GM19043 (cell line): ENCODE measurements around the gene HSPA12A.

Experiments used
- ATAC-seq: cut with Tn5 transposase; IDR thresholded peaks from one replicate; pipeline ENCODE4 v1.9.1; 2021; ENCODE audit warnings: low read depth; ENCODE audit not compliant: unreplicated experiment

Gene HSPA12A

GRCh38 chr10:116670706-116671105, 71.7 kb downstream of the HSPA12A start:
- ATAC-seq = no peak

- no peak for ATAC-seq
These were observed 72.3 kb downstream of the HSPA12A start for GRCh38 chr10:116669832-116670644.

GRCh38 chr10:116669080-116669479, 73.3 kb downstream of the HSPA12A start:
- no peak for ATAC-seq

- no peak for ATAC-seq
These were observed 73.9 kb downstream of the HSPA12A start for GRCh38 chr10:116668446-116668845.

DNA sequence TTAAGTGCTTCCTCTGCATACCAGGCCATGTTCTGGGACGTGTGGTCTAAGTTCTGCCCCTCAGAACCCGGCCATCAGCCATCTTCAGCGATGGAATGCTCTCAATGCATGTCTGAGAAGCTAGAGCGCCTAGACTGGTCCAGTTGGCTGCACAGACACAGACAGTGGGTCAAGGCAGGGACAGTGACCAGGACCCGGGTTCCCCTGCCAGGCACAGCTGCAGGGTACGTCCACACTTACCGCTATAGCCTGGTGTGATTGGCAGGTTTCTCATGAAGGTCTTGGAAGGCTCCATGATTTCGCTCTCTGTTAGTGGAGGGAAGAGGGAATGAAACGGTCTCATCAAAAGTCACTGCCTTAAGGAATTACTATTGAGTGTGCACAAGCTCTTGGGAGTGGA, 74.3 kb downstream of the HSPA12A start:
- no peak for ATAC-seq

DNA sequence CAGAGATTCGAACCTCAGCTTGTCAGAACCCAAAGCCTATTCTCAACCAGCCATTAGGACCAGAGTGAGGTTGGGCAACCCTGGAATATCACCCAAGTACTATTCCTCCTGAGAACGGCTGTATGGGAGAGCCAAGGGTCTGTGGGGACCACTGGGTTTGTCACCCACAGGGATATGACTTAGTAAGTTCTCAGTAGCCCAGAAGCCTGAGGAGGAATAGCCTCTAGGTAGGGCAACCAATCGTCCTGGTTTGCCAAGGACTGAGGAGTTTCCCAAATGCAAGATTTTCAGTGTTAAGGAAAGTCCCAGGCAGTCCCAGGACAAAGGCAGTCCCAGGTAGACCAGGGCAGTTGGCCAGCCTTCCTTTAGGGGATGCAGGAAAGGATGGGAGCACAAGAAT, 74.9 kb downstream of the HSPA12A start:
- no peak for ATAC-seq

- ATAC-seq = no peak
These were observed 76.7 kb downstream of the HSPA12A start for GRCh38 chr10:116665541-116666125.

GRCh38 chr10:116664631-116665030, 77.7 kb downstream of the HSPA12A start:
- no peak for ATAC-seq

DNA sequence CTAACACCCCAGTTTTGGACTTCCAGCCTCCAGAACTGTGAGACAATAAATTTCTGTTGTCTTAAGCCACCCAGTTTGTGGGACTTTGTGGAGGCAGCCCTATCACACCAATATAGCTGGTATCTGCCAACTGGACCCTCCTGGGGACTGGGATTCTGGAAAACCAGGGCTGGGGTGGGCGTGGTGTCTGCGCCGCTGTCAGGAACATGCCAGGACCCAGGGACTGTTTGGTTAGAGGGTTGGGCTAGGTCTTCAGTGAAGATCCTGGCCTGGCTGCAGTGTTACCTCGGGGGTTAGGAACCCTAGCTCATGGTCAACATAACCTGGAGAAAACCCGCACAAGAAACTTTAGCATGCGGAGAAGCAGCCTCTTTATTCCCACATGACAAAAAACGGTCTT, 79.0 kb downstream of the HSPA12A start:
- ATAC-seq = no peak

GRCh38 chr10:116660860-116661259, 81.5 kb downstream of the HSPA12A start:
- ATAC-seq = no peak

GRCh38 chr10:116659049-116659670, 83.2 kb downstream of the HSPA12A start:
- ATAC-seq = no peak

DNA sequence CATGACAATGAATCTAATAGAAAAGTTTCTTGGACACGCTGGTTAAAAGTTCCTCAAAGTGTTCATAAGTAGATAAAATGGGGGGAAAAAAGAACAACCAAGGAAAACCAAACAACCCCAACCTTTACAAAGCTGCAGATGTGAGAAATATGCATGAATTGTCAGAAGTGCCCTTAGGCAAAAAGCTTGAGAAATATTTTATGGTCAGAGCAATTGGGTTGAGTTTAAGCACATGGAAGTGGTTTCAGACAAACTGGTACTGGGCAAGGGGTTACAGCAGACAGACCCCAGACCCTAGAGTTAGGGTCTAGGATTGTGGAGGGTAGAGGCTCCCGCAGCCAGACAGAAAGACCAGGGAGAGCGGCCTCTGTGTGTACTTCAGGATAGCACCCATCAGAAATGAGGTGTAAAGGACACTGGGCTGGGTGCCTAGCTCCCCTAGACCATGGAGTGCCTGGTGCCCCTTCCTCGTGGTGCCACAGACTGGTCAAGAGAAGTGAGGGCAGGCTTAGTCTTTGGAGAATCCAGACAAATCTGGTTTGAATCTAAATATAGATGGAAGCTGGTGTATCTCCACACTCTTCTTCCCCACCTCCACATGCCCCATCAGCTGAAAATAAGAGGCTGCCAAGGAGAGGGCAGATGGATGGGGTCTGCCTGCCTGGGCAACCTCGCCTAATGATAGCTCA, 84.4 kb downstream of the HSPA12A start:
- ATAC-seq = no peak

DNA sequence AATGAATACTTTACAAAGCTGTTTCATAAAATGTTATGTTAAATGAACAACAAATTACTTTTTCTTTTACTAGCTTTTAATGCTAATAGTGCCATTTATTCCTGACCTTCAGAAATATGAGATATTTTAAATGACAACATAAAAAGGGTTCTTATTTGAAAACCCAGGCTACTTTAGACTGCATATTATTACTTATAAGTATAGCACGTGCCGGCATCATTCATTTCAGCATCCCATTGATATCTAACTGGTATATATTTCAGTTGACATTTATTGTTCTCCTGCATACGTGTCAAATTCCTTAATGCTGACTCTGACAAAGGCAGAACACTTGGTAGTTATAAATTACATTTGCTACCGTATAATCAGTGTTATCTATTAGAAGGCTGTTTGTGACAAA, 86.3 kb downstream of the HSPA12A start:
- ATAC-seq = no peak

GRCh38 chr10:116655568-116655967, 86.8 kb downstream of the HSPA12A start:
- no peak for ATAC-seq

DNA sequence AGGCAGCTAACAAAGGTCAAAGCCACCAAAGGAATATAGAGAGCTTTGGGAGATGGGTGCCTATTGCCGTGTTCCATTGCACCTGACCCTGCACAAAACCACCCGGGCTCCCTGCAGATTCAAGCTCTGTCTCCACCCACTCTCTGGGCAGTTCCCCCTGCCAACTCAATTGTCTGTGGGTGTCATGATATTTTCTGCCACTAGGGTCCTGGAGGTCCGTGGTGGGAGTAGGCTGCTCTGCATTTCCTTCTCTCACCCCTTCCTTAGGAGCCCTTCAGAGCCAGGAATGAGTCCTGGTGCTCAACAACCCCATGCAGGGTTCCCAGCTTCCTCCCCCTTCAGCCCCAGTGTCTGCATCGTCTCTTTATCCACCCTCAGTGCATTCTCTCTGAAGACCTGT, 87.5 kb downstream of the HSPA12A start:
- no peak for ATAC-seq

- ATAC-seq = no peak
These were observed 88.5 kb downstream of the HSPA12A start for GRCh38 chr10:116653885-116654284.

- ATAC-seq = no peak
These were observed 93.5 kb downstream of the HSPA12A start for GRCh38 chr10:116648903-116649302.

- ATAC-seq = no peak
These were observed 95.9 kb downstream of the HSPA12A start for GRCh38 chr10:116646502-116646901.

GRCh38 chr10:116637830-116638229, 104.5 kb downstream of the HSPA12A start:
- no peak for ATAC-seq

DNA sequence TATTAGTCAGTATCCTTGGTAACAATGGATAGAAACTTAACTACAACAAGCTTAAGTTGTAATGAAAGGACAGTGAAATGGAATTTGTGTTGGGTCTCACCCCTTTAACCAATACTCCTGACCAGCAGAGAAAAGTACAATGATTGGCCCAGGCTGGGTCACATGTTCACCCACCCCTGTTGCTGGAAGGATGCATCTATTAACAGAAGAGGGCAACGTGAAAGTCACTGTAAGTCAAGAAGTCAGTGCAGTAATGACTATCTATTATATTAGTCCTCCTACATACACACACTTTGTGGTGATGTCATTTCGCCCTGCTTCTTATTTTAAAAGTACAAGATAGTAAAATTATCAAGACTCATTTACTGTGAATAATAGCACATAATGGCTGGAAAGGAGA, 105.4 kb downstream of the HSPA12A start:
- no peak for ATAC-seq

- no peak for ATAC-seq
These were observed 106.0 kb downstream of the HSPA12A start for GRCh38 chr10:116636385-116636784.
